AG08395 (cell line): ENCODE data around the gene ARL5B.

ENCODE experiments used
- DNase-seq: peaks from one replicate; pipeline ENCODE4 v3.0.0; 2012; ENCODE audit warnings: mixed read lengths, low spot score

The ARL5B gene

DNA sequence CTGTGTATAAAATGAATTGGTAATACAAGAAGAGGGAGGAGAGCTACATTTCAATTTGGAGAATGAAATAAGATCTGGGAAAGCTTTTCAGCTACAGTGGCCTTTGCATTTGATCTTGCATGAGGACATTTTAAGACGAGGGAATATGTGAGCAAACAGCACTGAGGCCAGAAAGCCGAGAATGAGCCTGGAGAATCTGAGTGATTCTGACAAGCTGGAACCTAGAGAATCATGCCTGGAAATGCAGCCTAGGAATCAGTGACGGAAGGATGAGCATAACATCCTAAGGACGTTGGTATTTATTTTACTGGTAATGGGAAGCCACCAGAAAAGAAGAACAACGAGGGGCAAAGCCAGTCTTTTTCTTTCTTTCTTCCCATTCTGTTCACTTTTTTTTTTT, 44.3 kb downstream of the ARL5B start:
- DNase-seq: no peak

DNA sequence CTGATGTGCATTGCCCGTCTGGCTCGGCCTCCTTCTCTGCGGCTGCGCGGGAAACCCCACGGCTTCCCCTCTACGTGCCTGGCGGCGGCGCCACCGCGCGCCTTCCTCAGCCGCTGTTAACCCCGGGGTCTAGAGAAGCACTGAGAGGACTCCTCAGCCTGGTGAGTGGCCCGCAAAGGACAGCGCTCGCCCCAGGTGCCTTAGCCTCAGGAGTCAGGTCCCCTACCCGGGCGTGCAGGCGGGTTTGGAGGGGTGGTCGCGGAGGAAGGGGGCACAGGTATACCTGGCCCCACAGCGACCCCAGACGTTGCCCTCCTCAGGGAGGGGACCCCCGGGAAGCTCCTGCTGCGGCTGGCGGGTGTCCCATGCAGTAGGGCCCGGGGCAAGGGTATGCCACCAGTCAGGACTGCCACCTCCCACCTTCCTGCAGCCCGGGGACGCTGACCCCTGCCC, 51.0 kb downstream of the ARL5B start:
- no peak for DNase-seq

DNA sequence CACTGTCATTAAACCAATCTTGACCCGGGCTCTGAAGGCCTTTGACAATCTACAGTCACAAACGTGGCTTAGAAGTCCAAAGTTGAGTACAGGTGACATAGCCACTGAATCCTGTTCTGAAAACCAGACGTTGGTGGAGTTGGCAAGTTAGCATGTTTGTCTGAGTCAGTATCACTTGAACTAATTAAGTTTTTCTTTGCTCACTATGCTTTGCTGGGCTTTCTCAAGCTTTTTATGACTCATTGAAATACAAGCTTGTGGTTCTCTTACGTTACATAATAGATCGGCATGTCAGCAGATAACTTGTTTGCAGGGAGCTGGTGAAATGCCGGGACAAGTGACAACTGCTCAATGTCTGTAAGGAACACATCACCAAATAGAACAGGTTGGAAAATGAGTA, 53.8 kb downstream of the ARL5B start:
- peak; percentile 90 for DNase-seq

DNA sequence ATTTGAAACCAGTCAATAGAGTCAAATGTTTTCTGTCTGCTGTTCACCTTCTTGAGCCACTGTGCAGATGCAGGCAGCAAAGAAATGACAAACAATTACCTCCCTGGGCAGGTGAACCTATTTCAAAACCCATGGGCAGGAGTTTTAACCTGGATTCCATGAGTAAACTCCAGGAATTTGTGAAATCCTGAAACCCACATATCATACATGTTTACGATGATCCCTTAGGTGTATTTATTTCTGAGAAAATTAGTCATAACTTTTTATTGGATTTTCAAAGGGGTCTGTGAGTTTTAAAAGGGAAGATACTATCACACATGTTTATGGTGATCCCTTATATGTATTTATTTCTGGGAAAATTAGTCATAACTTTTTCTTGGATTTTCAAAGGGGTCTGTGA, 59.8 kb downstream of the ARL5B start:
- no peak for DNase-seq

DNA sequence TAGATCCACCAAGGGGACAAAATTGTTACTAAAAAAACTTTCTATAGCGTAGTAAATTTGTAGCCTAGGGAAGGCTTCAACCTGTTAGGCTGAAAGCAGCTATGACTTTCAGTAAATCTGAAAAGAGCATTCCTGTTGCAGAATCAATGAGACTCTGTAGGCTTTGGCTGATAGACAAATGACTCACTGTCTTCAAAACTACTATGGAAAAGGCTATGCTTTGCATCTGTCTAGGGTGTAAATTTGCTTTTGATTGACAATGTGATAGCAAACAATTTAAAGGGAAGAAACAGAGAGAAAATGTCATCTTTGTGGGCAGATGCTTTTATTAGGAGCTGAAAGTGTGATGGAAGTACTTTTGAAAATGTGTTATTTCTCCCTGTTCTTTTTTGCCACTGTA, 60.6 kb downstream of the ARL5B start:
- peak; percentile 17 for DNase-seq

DNA sequence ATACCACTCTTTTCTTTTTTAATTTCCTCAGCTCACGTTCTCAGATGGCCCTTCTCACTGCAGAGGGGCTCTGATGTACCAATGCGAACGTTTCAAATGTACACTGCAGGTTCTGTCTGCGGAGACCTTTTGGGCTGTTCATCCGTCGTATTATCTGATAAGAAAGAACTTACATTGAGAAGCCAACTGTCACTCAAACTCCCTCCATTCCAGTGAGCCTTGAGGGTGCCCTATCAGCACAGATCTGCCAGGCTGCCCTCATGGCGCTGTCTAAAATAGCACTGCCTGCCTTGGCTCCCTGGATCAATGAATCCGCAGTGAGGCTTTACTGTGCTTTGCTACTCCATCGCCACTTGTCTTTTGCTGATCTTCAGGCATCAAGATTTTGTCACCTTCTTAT, 61.8 kb downstream of the ARL5B start:
- DNase-seq: no peak

DNA sequence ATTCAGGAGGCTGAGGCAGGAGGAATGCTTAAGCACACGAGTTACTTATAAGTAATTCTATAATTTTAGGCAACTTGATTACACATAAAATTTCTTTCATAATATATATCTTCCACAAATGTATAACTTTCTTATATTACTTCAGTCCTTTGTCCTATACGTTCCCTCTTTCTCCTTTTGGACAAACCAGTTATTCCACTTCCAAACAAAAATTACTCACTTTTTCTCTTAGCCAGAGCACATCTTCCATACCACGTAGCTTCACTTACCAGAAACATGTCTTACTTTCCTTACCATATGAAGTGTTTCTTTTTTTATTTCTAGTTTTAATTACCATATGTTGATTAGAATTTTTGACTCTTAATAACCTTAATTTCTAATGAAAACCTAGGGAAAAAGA, 64.6 kb downstream of the ARL5B start:
- no peak for DNase-seq
